DND-41 (cell line): ENCODE measurements around the gene PAN3.
A peak's percentile ranks its signal among the peaks of the same experiment; 100 is the strongest.

ENCODE experiments used
- ATAC-seq: fragments of 200-7000 bp; cut with Tn5 transposase; 3 replicates; pipeline ENCODE4 v1.9.1; 2021; ENCODE audit warnings: low read depth; ENCODE audit not compliant: insufficient read depth
- DNase-seq: peaks from one replicate; pipeline ENCODE4 v3.0.0-alpha.2; 2020
- H2AFZ ChIP-seq: 2 replicates; pipeline ENCODE4 v1.6.0; 2012; ENCODE audit warnings: low read depth, low read length
- H3K27ac ChIP-seq: 2 replicates; pipeline ENCODE4 v1.5.1; 2012; ENCODE audit warnings: low read length, inconsistent platforms
- H3K27me3 ChIP-seq: fragments of 200-600 bp; sonication (generic); 2 replicates; pipeline ENCODE4 v1.6.0; 2012; ENCODE audit warnings: low read length, mild to moderate bottlenecking, inconsistent platforms; ENCODE audit not compliant: insufficient read depth, poor library complexity
- H3K36me3 ChIP-seq: 2 replicates; pipeline ENCODE4 v1.5.1; 2012; ENCODE audit warnings: low read length, inconsistent platforms; ENCODE audit not compliant: insufficient read depth
- H3K4me1 ChIP-seq: 2 replicates; pipeline ENCODE4 v1.5.1; 2012; ENCODE audit warnings: mild to moderate bottlenecking, low read length; ENCODE audit not compliant: insufficient read depth
- H3K4me2 ChIP-seq: 2 replicates; pipeline ENCODE4 v1.6.0; 2012; ENCODE audit warnings: mild to moderate bottlenecking, moderate library complexity, low read length, inconsistent platforms; ENCODE audit not compliant: insufficient read depth
- H3K4me3 ChIP-seq, 2 experiments: fragments of 200-600 bp in 1 of 2; shearing (Covaris generic) in 1 of 2; 2 replicates each; pipeline ENCODE4 v1.5.1; 2012 to 2016; ENCODE audit warnings: inconsistent platforms in 2 of 2, low read length in 2 of 2, mild to moderate bottlenecking in 2 of 2, low read depth in 1 of 2, moderate library complexity in 1 of 2
- H3K79me2 ChIP-seq: 2 replicates; pipeline ENCODE4 v1.6.0; 2012; ENCODE audit warnings: low read length, inconsistent platforms; ENCODE audit not compliant: insufficient read depth
- H3K9ac ChIP-seq: 2 replicates; pipeline ENCODE4 v1.6.0; 2012; ENCODE audit warnings: low read depth, mild to moderate bottlenecking, inconsistent platforms, low read length, moderate library complexity
- H3K9me3 ChIP-seq: 2 replicates; pipeline ENCODE4 v1.5.1; 2012; ENCODE audit warnings: low read length, moderate library complexity, mild to moderate bottlenecking, inconsistent platforms; ENCODE audit not compliant: insufficient read depth, severe bottlenecking
- H4K20me1 ChIP-seq: 2 replicates; pipeline ENCODE4 v1.6.0; 2012; ENCODE audit warnings: low read length; ENCODE audit not compliant: insufficient read depth
- EZH2 ChIP-seq: IDR thresholded peaks from 3 replicates; pipeline ENCODE4 v1.6.1; 2012; ENCODE audit warnings: borderline replicate concordance, low read depth, mild to moderate bottlenecking, moderate library complexity, low read length, inconsistent platforms; ENCODE audit not compliant: severe bottlenecking
- TF ChIP-seq, protein P1 (sequence below): IDR thresholded peaks from 2 replicates; pipeline ENCODE4 v1.5.1; 2012; ENCODE audit warnings: borderline replicate concordance, low read length, moderate library complexity, mild to moderate bottlenecking; ENCODE audit not compliant: poor library complexity, severe bottlenecking; ENCODE audit errors: extremely low read depth

Gene PAN3

DNA sequence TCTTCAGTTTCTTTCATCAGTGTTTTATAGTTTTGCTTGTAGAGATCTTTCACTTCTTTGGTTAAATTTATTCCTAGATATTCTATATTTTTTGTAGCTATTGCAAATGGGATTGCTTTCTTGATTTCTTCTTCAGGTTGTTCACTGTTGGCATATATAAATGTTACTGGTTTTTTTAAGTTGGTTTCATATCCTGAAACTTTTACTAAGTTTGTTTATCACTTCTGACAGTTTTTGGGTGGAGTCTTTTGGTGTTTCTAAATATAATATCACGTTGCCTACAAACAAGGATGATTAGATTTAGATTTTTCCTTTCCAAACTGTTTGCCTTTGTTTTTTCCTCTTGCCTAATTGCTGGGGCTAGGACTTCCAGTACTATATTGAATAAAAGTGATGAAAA, 109.7 kb downstream of the PAN3 start:
- no peak overlapping the region for H3K9ac ChIP-seq
- DNase-seq = no peak
- no peak overlapping the region for H3K27ac ChIP-seq
- peaks cover 3% of the 10 kb centered on the region; the same call in 1 of the 2 replicates for H3K4me1 ChIP-seq
- H3K4me3 ChIP-seq = no peak overlapping the region
- no peak for ATAC-seq
- H3K9me3 ChIP-seq = no peaks in the 10 kb centered on the region
- H3K36me3 ChIP-seq = peaks cover 24% of the 10 kb centered on the region
- H4K20me1 ChIP-seq = 0 out of 2 replicates have a peak, but pooled peaks cover 5% of the 10 kb centered on the region
- H3K79me2 ChIP-seq = peaks cover 56% of the 10 kb centered on the region
- no peaks in the 10 kb centered on the region for H3K27me3 ChIP-seq
- no peak for TF ChIP-seq EZH2
- TF ChIP-seq, protein P1, sequence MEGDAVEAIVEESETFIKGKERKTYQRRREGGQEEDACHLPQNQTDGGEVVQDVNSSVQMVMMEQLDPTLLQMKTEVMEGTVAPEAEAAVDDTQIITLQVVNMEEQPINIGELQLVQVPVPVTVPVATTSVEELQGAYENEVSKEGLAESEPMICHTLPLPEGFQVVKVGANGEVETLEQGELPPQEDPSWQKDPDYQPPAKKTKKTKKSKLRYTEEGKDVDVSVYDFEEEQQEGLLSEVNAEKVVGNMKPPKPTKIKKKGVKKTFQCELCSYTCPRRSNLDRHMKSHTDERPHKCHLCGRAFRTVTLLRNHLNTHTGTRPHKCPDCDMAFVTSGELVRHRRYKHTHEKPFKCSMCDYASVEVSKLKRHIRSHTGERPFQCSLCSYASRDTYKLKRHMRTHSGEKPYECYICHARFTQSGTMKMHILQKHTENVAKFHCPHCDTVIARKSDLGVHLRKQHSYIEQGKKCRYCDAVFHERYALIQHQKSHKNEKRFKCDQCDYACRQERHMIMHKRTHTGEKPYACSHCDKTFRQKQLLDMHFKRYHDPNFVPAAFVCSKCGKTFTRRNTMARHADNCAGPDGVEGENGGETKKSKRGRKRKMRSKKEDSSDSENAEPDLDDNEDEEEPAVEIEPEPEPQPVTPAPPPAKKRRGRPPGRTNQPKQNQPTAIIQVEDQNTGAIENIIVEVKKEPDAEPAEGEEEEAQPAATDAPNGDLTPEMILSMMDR = no peak
- no peak overlapping the region for H2AFZ ChIP-seq
- no peak overlapping the region for H3K4me2 ChIP-seq

DNA sequence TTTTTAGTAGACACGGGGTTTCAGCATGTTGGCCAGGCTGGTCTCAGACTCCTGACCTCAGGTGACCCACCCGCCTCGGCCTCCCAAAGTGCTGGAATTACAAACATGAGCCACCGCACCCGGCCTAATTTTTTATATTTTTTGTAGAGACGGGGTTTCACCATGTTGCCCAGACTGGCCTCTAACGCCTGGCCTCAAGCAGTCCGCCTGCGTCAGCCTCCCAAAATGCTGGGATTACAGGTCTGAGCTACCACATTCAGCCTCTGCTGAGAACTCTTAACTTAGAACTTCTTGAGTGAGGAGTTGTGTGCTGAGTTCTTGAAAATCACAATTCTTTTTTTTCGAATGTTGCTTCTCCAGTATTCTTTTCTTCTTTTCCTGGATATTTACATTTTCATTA, 112.2 kb downstream of the PAN3 start:
- H4K20me1 ChIP-seq = 0 out of 2 replicates have a peak, but pooled peaks cover 5% of the 10 kb centered on the region
- no peak overlapping the region for H3K4me2 ChIP-seq
- no peak overlapping the region for H3K9ac ChIP-seq
- no peak overlapping the region for H2AFZ ChIP-seq
- H3K4me1 ChIP-seq = peaks cover 3% of the 10 kb centered on the region; the same call in 1 of the 2 replicates
- peaks cover 72% of the 10 kb centered on the region for H3K79me2 ChIP-seq
- no peaks in the 10 kb centered on the region for H3K9me3 ChIP-seq
- no peak overlapping the region for H3K27ac ChIP-seq
- H3K4me3 ChIP-seq = no peak overlapping the region
- ATAC-seq (no peak), DNase-seq (no peak)
- no peak for TF ChIP-seq EZH2
- TF ChIP-seq, protein P1 = no peak
- no peaks in the 10 kb centered on the region for H3K27me3 ChIP-seq
- H3K36me3 ChIP-seq = peaks cover 31% of the 10 kb centered on the region

DNA sequence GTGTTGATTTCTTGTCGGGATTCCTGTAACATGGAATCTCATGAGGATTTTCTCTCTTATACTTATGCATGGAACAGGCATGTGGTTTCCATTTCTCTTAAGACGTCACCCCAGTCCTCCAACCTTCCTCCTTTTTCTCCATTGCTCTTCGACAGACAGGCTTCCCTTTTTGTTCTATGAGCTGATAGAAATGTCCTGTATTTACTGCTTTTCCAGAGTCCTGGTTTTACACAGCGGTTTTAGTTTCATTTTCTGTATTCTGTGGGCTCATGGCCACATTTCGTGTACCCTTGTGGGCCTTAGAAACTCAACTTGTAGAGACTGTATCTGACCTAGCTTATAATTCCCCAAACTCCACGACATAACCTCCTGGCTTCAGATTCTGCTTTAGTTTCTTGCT, 113.1 kb downstream of the PAN3 start:
- no peak for TF ChIP-seq EZH2
- TF ChIP-seq, protein P1 = no peak
- H3K4me2 ChIP-seq = no peak overlapping the region
- DNase-seq (no peak), ATAC-seq (no peak)
- H3K9ac ChIP-seq = no peak overlapping the region
- 0 out of 2 replicates have a peak, but pooled peaks cover 5% of the 10 kb centered on the region for H4K20me1 ChIP-seq
- peaks cover 3% of the 10 kb centered on the region; the same call in 1 of the 2 replicates for H3K4me1 ChIP-seq
- H3K36me3 ChIP-seq = peaks cover 33% of the 10 kb centered on the region
- no peak overlapping the region for H3K4me3 ChIP-seq
- H3K79me2 ChIP-seq = peaks cover 68% of the 10 kb centered on the region
- H2AFZ ChIP-seq = no peak overlapping the region
- peak overlapping the region; percentile 31; the same call in 1 of the 2 replicates for H3K27ac ChIP-seq
- no peaks in the 10 kb centered on the region for H3K27me3 ChIP-seq
- no peaks in the 10 kb centered on the region for H3K9me3 ChIP-seq
